ENCODE measurements around the gene BACE1. TPM values are rescaled to one million over a fixed set of nuclear protein-coding genes. Genes with fewer than 3 reads are reported as not detected.
A peak's percentile ranks its signal among the peaks of the same experiment; 100 is the strongest.

BACE1 gene
- total and polyA plus RNA-seq, 2 of the 13 experiments (the other 11 are each of a cell fraction or from before 2014, with no cell fraction given), result 7.5 to 17.9 TPM

DNA sequence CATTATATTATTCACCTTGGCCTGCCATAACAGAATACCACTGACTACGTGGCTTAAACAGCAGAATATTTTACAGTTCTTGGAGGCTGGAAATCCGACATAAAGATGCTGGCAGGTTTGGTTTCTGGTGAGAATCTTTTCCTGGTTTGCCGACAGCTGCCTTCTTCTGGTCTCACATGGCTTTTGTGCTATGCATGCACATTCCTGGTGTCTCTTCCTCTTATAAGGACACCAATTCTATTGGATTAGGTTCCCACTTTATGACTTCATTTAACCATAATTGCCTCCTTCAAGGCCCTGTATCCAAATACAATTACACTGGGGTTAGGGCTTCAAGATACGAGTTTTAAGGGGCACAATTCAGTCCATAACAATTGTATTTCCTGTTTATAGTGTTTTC is 66.5 kb downstream of the BACE1 start:
- in situ Hi-C loops (cut with HindIII; ENCODE audit: extremely low pct_ligation_motif_present, low pct_unique_long_range_greater_than_20kb), result no loop called here

DNA sequence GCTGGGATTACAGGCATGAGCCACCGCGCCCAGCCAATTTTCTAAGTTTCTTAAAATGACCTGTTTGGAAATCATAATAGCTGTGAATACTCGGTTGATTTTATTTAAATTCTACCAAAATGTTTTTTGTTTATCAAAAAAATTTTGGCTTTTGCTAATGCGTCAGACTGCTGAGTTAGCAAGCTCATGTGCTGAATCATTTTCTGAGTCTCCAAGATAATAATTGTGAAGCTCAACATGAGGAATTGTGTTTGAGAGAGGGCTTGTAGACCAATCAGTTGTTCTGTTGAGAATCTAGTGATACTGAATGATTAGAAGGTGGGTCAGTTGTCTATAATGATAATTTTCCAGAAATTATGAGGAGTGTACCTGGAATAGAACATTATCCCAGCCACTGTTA is 67.7 kb downstream of the BACE1 start:
- Histone ChIP-seq H4K20me1 (ENCODE audit: insufficient read depth, low read length) (no peaks in the 10 kb centered on the region), H3K4me3 (replicated peaks in 1 of 3; ENCODE audit: insufficient read depth in 1 of 3, low read depth in 2 of 3, low read length in 3 of 3) (no peak overlapping the region), H3K9me3 (ENCODE audit: low read length) (no peaks in the 10 kb centered on the region), H3K27ac (ENCODE audit: extremely low read length, insufficient read depth, low read length) (no peak overlapping the region), H3K9ac (ENCODE audit: insufficient read depth, low read depth, low read length) (no peak overlapping the region), H3K27me3 (ENCODE audit: control insufficient read depth in 1 of 2, insufficient read depth in 2 of 2, low read length in 2 of 2) (no peaks in the 10 kb centered on the region), H2AFZ (ENCODE audit: low read length) (no peak overlapping the region), H3K4me2 (ENCODE audit: low read depth, low read length) (no peak overlapping the region), H3K36me3 (replicated peaks in 1 of 2; ENCODE audit: control insufficient read depth in 1 of 2, insufficient read depth in 2 of 2, low read length in 2 of 2) (peaks cover 5 to 29% of the 10 kb centered on the region in 2 experiments), H3K4me1 (ENCODE audit: insufficient read depth, low read length) (no peaks in the 10 kb centered on the region; the same call in 1 of the 2 replicates), H3K79me2 (ENCODE audit: insufficient read depth, low read length) (no peaks in the 10 kb centered on the region)
- intact Hi-C loops (cut with micrococcal nuclease; ENCODE audit: unreplicated experiment) (no loop called here), in situ Hi-C loops (cut with HindIII; ENCODE audit: extremely low pct_ligation_motif_present, low pct_unique_long_range_greater_than_20kb) (no loop called here)
- TF ChIP-seq MAFF (IDR thresholded peaks at IDR 0.05; ENCODE audit: low read depth, low read length) (0 out of 2 replicates have a peak, but pooled peaks have one; percentile 6), ZFP36 (IDR thresholded peaks at IDR 0.05; ENCODE audit: borderline replicate concordance, low read depth, low read length, partially characterized antibody) (no peak)
- CTCF ChIA-PET (ENCODE audit: low intra/inter-chr PET ratio, low total read pairs), result no interaction called here
- no TSS peak for BruUV-seq (replicated peaks)
- FAIRE-seq, result no peak
- no peak for ATAC-seq
- POLR2A ChIA-PET, result no interaction called here
- 99% methylated on average over 4 of the region's 4 CpGs for WGBS (ENCODE audit: low lambda C conversion rate)
- DNase-seq (ENCODE audit: low spot score), result no peak

More for the DNA sequence above, 66.5 kb downstream of the BACE1 start:
- H3K79me2 ChIP-seq (ENCODE audit: insufficient read depth, low read length), result no peaks in the 10 kb centered on the region
- no TSS peak for BruUV-seq (replicated peaks)
- no peak overlapping the region for H3K4me2 ChIP-seq (ENCODE audit: low read depth, low read length)
- peaks cover 6 to 22% of the 10 kb centered on the region in 2 experiments for H3K36me3 ChIP-seq (replicated peaks in 1 of 2; ENCODE audit: control insufficient read depth in 1 of 2, insufficient read depth in 2 of 2, low read length in 2 of 2)
- H2AFZ ChIP-seq (ENCODE audit: low read length), result no peak overlapping the region
- 95% methylated on average over 4 of the region's 4 CpGs for WGBS (ENCODE audit: low lambda C conversion rate)
- intact Hi-C loops (cut with micrococcal nuclease; ENCODE audit: unreplicated experiment), result no loop called here
- DNase-seq (ENCODE audit: low spot score), result no peak
- no peak overlapping the region for H3K9ac ChIP-seq (ENCODE audit: insufficient read depth, low read depth, low read length)
- CTCF ChIA-PET (ENCODE audit: low intra/inter-chr PET ratio, low total read pairs), result no interaction called here
- TF ChIP-seq ARID2 (CRISPR knock-in tag; IDR thresholded peaks at IDR 0.05; ENCODE audit: borderline replicate concordance) (no peak), ZNF24 (IDR thresholded peaks at IDR 0.05) (0 out of 2 replicates have a peak, but pooled peaks have one; percentile 30)
- TF ChIP-seq, protein P1, sequence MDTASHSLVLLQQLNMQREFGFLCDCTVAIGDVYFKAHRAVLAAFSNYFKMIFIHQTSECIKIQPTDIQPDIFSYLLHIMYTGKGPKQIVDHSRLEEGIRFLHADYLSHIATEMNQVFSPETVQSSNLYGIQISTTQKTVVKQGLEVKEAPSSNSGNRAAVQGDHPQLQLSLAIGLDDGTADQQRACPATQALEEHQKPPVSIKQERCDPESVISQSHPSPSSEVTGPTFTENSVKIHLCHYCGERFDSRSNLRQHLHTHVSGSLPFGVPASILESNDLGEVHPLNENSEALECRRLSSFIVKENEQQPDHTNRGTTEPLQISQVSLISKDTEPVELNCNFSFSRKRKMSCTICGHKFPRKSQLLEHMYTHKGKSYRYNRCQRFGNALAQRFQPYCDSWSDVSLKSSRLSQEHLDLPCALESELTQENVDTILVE (CRISPR knock-in tag; IDR thresholded peaks at IDR 0.05), result no peak
- POLR2A ChIA-PET, result no interaction called here
- no peak for FAIRE-seq
- H3K27ac ChIP-seq (ENCODE audit: extremely low read length, insufficient read depth, low read length), result no peak overlapping the region
- H4K20me1 ChIP-seq (ENCODE audit: insufficient read depth, low read length), result no peaks in the 10 kb centered on the region
- no peaks in the 10 kb centered on the region; the same call in 1 of the 2 replicates for H3K4me1 ChIP-seq (ENCODE audit: insufficient read depth, low read length)
- no peak for ATAC-seq
- H3K9me3 ChIP-seq (ENCODE audit: low read length), result no peaks in the 10 kb centered on the region
- no peak overlapping the region for H3K4me3 ChIP-seq (replicated peaks in 1 of 3; ENCODE audit: insufficient read depth in 1 of 3, low read depth in 2 of 3, low read length in 3 of 3)
- H3K27me3 ChIP-seq (ENCODE audit: control insufficient read depth in 1 of 2, insufficient read depth in 2 of 2, low read length in 2 of 2), result no peaks in the 10 kb centered on the region
